Measurements from ENCODE around the gene THBS1. TPM values are rescaled to one million over a fixed set of nuclear protein-coding genes. Genes with fewer than 3 reads are reported as not detected.

The THBS1 gene
- total and polyA plus RNA-seq, 2 donors (not counting 1 experiment from before 2014, with no cell fraction given): 0.63 to 4.3 TPM

GRCh38 chr15:39586387-39587095 lies 5.7 kb downstream of the THBS1 start:
- Histone ChIP-seq H3K9me3 (ENCODE audit: control extremely low read depth in 1 of 3, control insufficient read depth in 2 of 3, insufficient read depth in 1 of 3, low read length in 2 of 3) (no peaks in the 10 kb centered on the region), H3K4me1 (ENCODE audit: control insufficient read depth in 2 of 2, insufficient read depth in 2 of 2, low read length in 2 of 2) (peaks cover 0 to 2% of the 10 kb centered on the region in 2 donors), H3K27me3 (replicated peaks in 1 of 4; ENCODE audit: control extremely low read depth in 1 of 4, control insufficient read depth in 3 of 4, insufficient read depth in 4 of 4, low read length in 3 of 4) (peaks cover 0 to 7% (median 2%) of the 10 kb centered on the region in 4 experiments), H3K79me2 (ENCODE audit: control insufficient read depth, insufficient read depth, low read length) (no peaks in the 10 kb centered on the region), H3K9ac (ENCODE audit: low read length) (no peak overlapping the region), H3K4me2 (replicated peaks; ENCODE audit: low read depth, low read length, poor library complexity, severe bottlenecking) (no peak overlapping the region), H3K36me3 (replicated peaks in 1 of 2; ENCODE audit: control extremely low read depth in 1 of 2, control insufficient read depth in 1 of 2, extremely low read depth in 1 of 2, insufficient read depth in 2 of 2, low read length in 1 of 2) (no peaks in the 10 kb centered on the region), H4K20me1 (ENCODE audit: control insufficient read depth, insufficient read depth, low read length, poor library complexity, severe bottlenecking) (no peaks in the 10 kb centered on the region), H3K4me3 (ENCODE audit: control extremely low read depth in 1 of 5, extremely low read depth in 1 of 5, insufficient read depth in 1 of 5, low read depth in 2 of 5, low read length in 4 of 5) (no peak overlapping the region), H3K27ac (ENCODE audit: low read length in 2 of 2) (no peak overlapping the region), H2AFZ (ENCODE audit: insufficient read depth, low read depth, low read length, poor library complexity, severe bottlenecking) (no peak overlapping the region)
- TF ChIP-seq CTCF (IDR thresholded peaks at IDR 0.05): no peak
- TF ChIP-seq EZH2 (IDR thresholded peaks at IDR 0.05; ENCODE audit: borderline replicate concordance, insufficient read depth, low read depth, low read length, poor library complexity, severe bottlenecking): no peak
- Mint-ChIP-seq H3K27ac (no peak overlapping the region), H3K9me3 (ENCODE audit: insufficient read depth) (no peaks in the 10 kb centered on the region), H3K4me3 (no peak overlapping the region), H3K27me3 (peaks cover 28% of the 10 kb centered on the region), H3K4me1 (peaks cover under 1% of the 10 kb centered on the region)
- POLR2A ChIA-PET: no interaction called here
- WGBS (ENCODE audit: insufficient coverage): 96% methylated on average over 4 of the region's 10 CpGs
- CTCF ChIA-PET: no interaction called here
- no peak for ATAC-seq (ENCODE audit: low read depth)
- no peak for DNase-seq
- intact Hi-C loops (cut with micrococcal nuclease): no loop called here

GRCh38 chr15:39587096-39587721 lies 6.3 kb downstream of the THBS1 start:
- Mint-ChIP-seq H3K9me3 (ENCODE audit: insufficient read depth) (no peaks in the 10 kb centered on the region), H3K27me3 (peaks cover 21% of the 10 kb centered on the region), H3K27ac (no peak overlapping the region), H3K4me1 (no peaks in the 10 kb centered on the region), H3K4me3 (no peak overlapping the region)
- H3K4me1 ChIP-seq (ENCODE audit: control insufficient read depth in 2 of 2, insufficient read depth in 2 of 2, low read length in 2 of 2): no peaks in the 10 kb centered on the region
- H3K79me2 ChIP-seq (ENCODE audit: control insufficient read depth, insufficient read depth, low read length): no peaks in the 10 kb centered on the region
- H4K20me1 ChIP-seq (ENCODE audit: control insufficient read depth, insufficient read depth, low read length, poor library complexity, severe bottlenecking): no peaks in the 10 kb centered on the region
- no peak for TF ChIP-seq EZH2 (IDR thresholded peaks at IDR 0.05; ENCODE audit: borderline replicate concordance, insufficient read depth, low read depth, low read length, poor library complexity, severe bottlenecking)
- no peak overlapping the region for H3K4me3 ChIP-seq (ENCODE audit: control extremely low read depth in 1 of 5, extremely low read depth in 1 of 5, insufficient read depth in 1 of 5, low read depth in 2 of 5, low read length in 4 of 5)
- peaks cover 0 to under 1% (median 0%) of the 10 kb centered on the region in 4 experiments for H3K27me3 ChIP-seq (replicated peaks in 1 of 4; ENCODE audit: control extremely low read depth in 1 of 4, control insufficient read depth in 3 of 4, insufficient read depth in 4 of 4, low read length in 3 of 4)
- no peak for ATAC-seq (ENCODE audit: low read depth)
- no peaks in the 10 kb centered on the region for H3K36me3 ChIP-seq (replicated peaks in 1 of 2; ENCODE audit: control extremely low read depth in 1 of 2, control insufficient read depth in 1 of 2, extremely low read depth in 1 of 2, insufficient read depth in 2 of 2, low read length in 1 of 2)
- CTCF ChIA-PET: no interaction called here
- H3K27ac ChIP-seq (ENCODE audit: low read length in 2 of 2): no peak overlapping the region
- intact Hi-C loops (cut with micrococcal nuclease): no loop called here
- POLR2A ChIA-PET: no interaction called here
- H3K9ac ChIP-seq (ENCODE audit: low read length): no peak overlapping the region
- DNase-seq: no peak
- WGBS (ENCODE audit: insufficient coverage): 93% methylated on average over 15 of the region's 17 CpGs
- H2AFZ ChIP-seq (ENCODE audit: insufficient read depth, low read depth, low read length, poor library complexity, severe bottlenecking): no peak overlapping the region
- H3K4me2 ChIP-seq (replicated peaks; ENCODE audit: low read depth, low read length, poor library complexity, severe bottlenecking): no peak overlapping the region
- no peaks in the 10 kb centered on the region for H3K9me3 ChIP-seq (ENCODE audit: control extremely low read depth in 1 of 3, control insufficient read depth in 2 of 3, insufficient read depth in 1 of 3, low read length in 2 of 3)
